Stimulated activated CD4-positive, alpha-beta T cell treated with anti-CD3 and anti-CD28 coated beads, Interleukin-2, amount 100 ng/mL, for 4 hours (primary cell): ENCODE data around the gene HAND2.

Experiments used
- DNase-seq: peaks from one replicate; pipeline ENCODE4 v3.0.0-alpha.2; 2020; ENCODE audit warnings: low read depth

Gene HAND2

GRCh38 chr4:173502282-173502681 lies 27.7 kb downstream of the HAND2 start:
- no peak for DNase-seq

GRCh38 chr4:173501592-173502150 lies 28.4 kb downstream of the HAND2 start:
- no peak for DNase-seq

GRCh38 chr4:173500841-173501591 lies 29.0 kb downstream of the HAND2 start:
- DNase-seq: no peak

GRCh38 chr4:173499658-173500535 lies 30.1 kb downstream of the HAND2 start:
- DNase-seq: no peak

GRCh38 chr4:173498771-173499170 lies 31.3 kb downstream of the HAND2 start:
- DNase-seq: no peak

GRCh38 chr4:173498023-173498422 lies 32.0 kb downstream of the HAND2 start:
- no peak for DNase-seq

- peak; percentile 34 for DNase-seq
These were observed 35.7 kb downstream of the HAND2 start for GRCh38 chr4:173494013-173494970.

- no peak for DNase-seq
These were observed 37.0 kb downstream of the HAND2 start for GRCh38 chr4:173493041-173493440.

GRCh38 chr4:173492315-173492714 lies 37.7 kb downstream of the HAND2 start:
- no peak for DNase-seq

- DNase-seq: no peak
These were observed 39.1 kb downstream of the HAND2 start for GRCh38 chr4:173490817-173491528.

GRCh38 chr4:173490256-173490655 lies 39.8 kb downstream of the HAND2 start:
- DNase-seq: no peak

GRCh38 chr4:173489514-173489913 lies 40.5 kb downstream of the HAND2 start:
- DNase-seq: no peak

- no peak for DNase-seq
These were observed 41.4 kb downstream of the HAND2 start for GRCh38 chr4:173488656-173489055.

GRCh38 chr4:173488074-173488473 lies 42.0 kb downstream of the HAND2 start:
- DNase-seq: no peak

GRCh38 chr4:173486714-173487392 lies 43.2 kb downstream of the HAND2 start:
- no peak for DNase-seq

GRCh38 chr4:173485164-173485563 lies 44.9 kb downstream of the HAND2 start:
- DNase-seq: no peak

- no peak for DNase-seq
These were observed 47.6 kb downstream of the HAND2 start for GRCh38 chr4:173482330-173482931.

GRCh38 chr4:173478913-173479283 lies 51.1 kb downstream of the HAND2 start:
- no peak for DNase-seq

- DNase-seq: no peak
These were observed 51.7 kb downstream of the HAND2 start for GRCh38 chr4:173478201-173478912.
